HepG2 (cell line): Measurements from ENCODE around the gene ARF4. TPM values are rescaled to one million over a fixed set of nuclear protein-coding genes. Genes with fewer than 3 reads are reported as not detected.

Experiments used
- ATAC-seq: fragments of 200-7000 bp; cut with Tn5 transposase; 3 replicates; pipeline ENCODE4 v1.9.1; 2020; ENCODE audit warnings: mild to moderate bottlenecking, moderate library complexity
- BruUV-seq: library from RNA; stranded (reverse); fragments of 400-500 nt; replicated peaks from 2 replicates; lab custom pipeline; 2021; lab: Mats Ljungman, UMichigan
- CTCF ChIA-PET: fragments of 300-600 bp; formaldehyde crosslinking; extraction: SDS; loops from one replicate; lab custom pipeline; 2021; ENCODE audit warnings: low total read pairs, inconsistent platforms, low intra/inter-chr PET ratio; lab: Yijun Ruan, JAX
- POLR2A ChIA-PET: fragments of 350-600 bp; sonication (Branson Sonifier 250); formaldehyde crosslinking; loops from one replicate; lab custom pipeline; 2020; ENCODE audit warnings: antibody characterized with exemption, inconsistent platforms; lab: Yijun Ruan, JAX
- DNase-seq: peaks from one replicate; pipeline ENCODE4 v3.0.0-alpha.2; 2015; ENCODE audit warnings: low spot score
- FAIRE-seq: peaks from 3 replicates; lab custom pipeline; 2011; peaks lifted over from hg19 to GRCh38; lab: Jason Lieb, UNC
- H2AFZ ChIP-seq: one replicate; pipeline ENCODE4 v1.6.1; 2011; ENCODE audit warnings: low read length, inconsistent platforms
- H3K27ac ChIP-seq: fragments of 300-600 bp; 3 replicates; pipeline ENCODE4 v1.8.0; 2011; ENCODE audit warnings: mixed run types, mild to moderate bottlenecking, mixed read lengths, low read length, inconsistent platforms; ENCODE audit not compliant: insufficient read depth; ENCODE audit errors: extremely low read length
- H3K27me3 ChIP-seq, 2 experiments: fragments of 200-600 bp in 1 of 2; 2 replicates in 1 of 2; 3 replicates in 1 of 2; pipeline versions ENCODE4 v1.6.0 to v1.8.0; 2011; ENCODE audit warnings: low read length in 2 of 2, mild to moderate bottlenecking in 2 of 2, moderate library complexity in 2 of 2, inconsistent platforms in 1 of 2; ENCODE audit not compliant: insufficient read depth in 2 of 2, control insufficient read depth in 1 of 2
- H3K36me3 ChIP-seq, 2 experiments: fragments of 200-600 bp in 1 of 2; replicated peaks in 1 of 2; 2 replicates in 1 of 2; 3 replicates in 1 of 2; pipeline versions ENCODE4 v1.5.1 to v1.8.0; 2011; ENCODE audit warnings: low read length in 2 of 2, inconsistent platforms in 1 of 2; ENCODE audit not compliant: insufficient read depth in 2 of 2, control insufficient read depth in 1 of 2
- H3K4me1 ChIP-seq: 2 replicates; pipeline ENCODE4 v1.5.1; 2012; ENCODE audit warnings: low read length, inconsistent platforms; ENCODE audit not compliant: insufficient read depth
- H3K4me2 ChIP-seq: 2 replicates; pipeline ENCODE4 v1.6.0; 2011; ENCODE audit warnings: low read depth, low read length, inconsistent platforms
- H3K4me3 ChIP-seq, 3 experiments: fragments of 200-600 bp in 1 of 3; sonication (generic), shearing (Covaris generic) in 1 of 3; replicated peaks in 1 of 3; 2 replicates each; pipeline ENCODE4 v1.5.1; 2011 to 2016; ENCODE audit warnings: low read length in 3 of 3, inconsistent platforms in 2 of 3, low read depth in 2 of 3, mild to moderate bottlenecking in 2 of 3, control low read depth in 1 of 3, mixed read lengths in 1 of 3; ENCODE audit not compliant: insufficient read depth in 1 of 3
- H3K79me2 ChIP-seq: one replicate; pipeline ENCODE4 v1.6.1; 2011; ENCODE audit warnings: low read length, inconsistent platforms; ENCODE audit not compliant: insufficient read depth
- H3K9ac ChIP-seq: 2 replicates; pipeline ENCODE4 v1.6.0; 2011; ENCODE audit warnings: mild to moderate bottlenecking, low read depth, low read length, inconsistent platforms; ENCODE audit not compliant: insufficient read depth
- H3K9me3 ChIP-seq: 2 replicates; pipeline ENCODE4 v1.5.1; 2012; ENCODE audit warnings: mild to moderate bottlenecking, low read length
- H4K20me1 ChIP-seq: 2 replicates; pipeline ENCODE4 v1.6.0; 2011; ENCODE audit warnings: inconsistent platforms, mild to moderate bottlenecking, low read length, moderate library complexity; ENCODE audit not compliant: insufficient read depth
- AKAP8 ChIP-seq: sonication (generic); formaldehyde crosslinking; IDR thresholded peaks from 2 replicates; pipeline ENCODE4 v1.5.1; 2020; ENCODE audit warnings: mild to moderate bottlenecking, missing genetic modification reagents
- FOXK2 ChIP-seq: fragments of 450-650 bp; IDR thresholded peaks from 2 replicates; pipeline ENCODE4 v1.6.1; 2016
- GPN1 ChIP-seq: sonication (generic); formaldehyde crosslinking; IDR thresholded peaks from 2 replicates; pipeline ENCODE4 v1.5.1; 2020; ENCODE audit warnings: missing genetic modification reagents, borderline replicate concordance
- GTF3A ChIP-seq: sonication (generic); formaldehyde crosslinking; conservative IDR thresholded peaks from 2 replicates; pipeline ENCODE4 v1.4.0; 2020; ENCODE audit warnings: mild to moderate bottlenecking, missing genetic modification reagents
- HMGXB4 ChIP-seq, 2 experiments: sonication (generic) in 1 of 2; formaldehyde crosslinking in 1 of 2; IDR thresholded peaks; 2 replicates each; pipeline versions ENCODE4 v1.4.0 to v1.6.1; 2018 to 2020; ENCODE audit warnings: missing genetic modification reagents in 2 of 2, borderline replicate concordance in 1 of 2, low read depth in 1 of 2, mild to moderate bottlenecking in 1 of 2, missing biosample characterization in 1 of 2
- KLF13 ChIP-seq: sonication (generic); formaldehyde crosslinking; IDR thresholded peaks from 2 replicates; pipeline ENCODE4 v1.4.0; 2020; ENCODE audit warnings: mild to moderate bottlenecking, missing genetic modification reagents
- KLF16 ChIP-seq, 2 experiments: sonication (generic) in 1 of 2; formaldehyde crosslinking in 1 of 2; IDR thresholded peaks; 2 replicates each; pipeline versions ENCODE4 v1.6.1 to v1.8.0; 2016 to 2023; ENCODE audit warnings: missing genetic modification reagents in 2 of 2, missing compliant biosample characterization in 1 of 2
- MTF2 ChIP-seq: sonication (generic); formaldehyde crosslinking; IDR thresholded peaks from 2 replicates; pipeline ENCODE4 v1.5.0; 2020; ENCODE audit warnings: missing genetic modification reagents, borderline replicate concordance
- POLR2AphosphoS5 ChIP-seq: IDR thresholded peaks from 2 replicates; pipeline ENCODE4 v1.6.1; 2012; ENCODE audit warnings: low read depth, low read length
- YEATS4 ChIP-seq: sonication (generic); formaldehyde crosslinking; IDR thresholded peaks from 2 replicates; pipeline ENCODE4 v1.4.0; 2020; ENCODE audit warnings: missing genetic modification reagents, borderline replicate concordance
- ZC3H4 ChIP-seq: sonication (generic); formaldehyde crosslinking; IDR thresholded peaks from 2 replicates; pipeline ENCODE4 v1.4.0; 2020; ENCODE audit warnings: missing genetic modification reagents, borderline replicate concordance
- ZGPAT ChIP-seq: IDR thresholded peaks from 2 replicates; pipeline ENCODE4 v1.6.1; 2016; ENCODE audit warnings: mild to moderate bottlenecking
- ZMYM3 ChIP-seq: sonication (generic); formaldehyde crosslinking; IDR thresholded peaks from 2 replicates; pipeline ENCODE4 v1.5.1; 2020; ENCODE audit warnings: mild to moderate bottlenecking, missing genetic modification reagents
- ZNF260 ChIP-seq: sonication (generic); formaldehyde crosslinking; IDR thresholded peaks from 2 replicates; pipeline ENCODE4 v1.4.0; 2020; ENCODE audit warnings: missing genetic modification reagents, low read depth, mild to moderate bottlenecking, borderline replicate concordance
- ZNF552 ChIP-seq: sonication (generic); formaldehyde crosslinking; IDR thresholded peaks from 2 replicates; pipeline ENCODE4 v1.9.0; 2022; ENCODE audit warnings: missing genetic modification reagents, mild to moderate bottlenecking, borderline replicate concordance
- ZNF639 ChIP-seq: conservative IDR thresholded peaks from 2 replicates; pipeline ENCODE4 v1.6.1; 2018; ENCODE audit warnings: missing genetic modification reagents
- ZNF790 ChIP-seq: sonication (generic); formaldehyde crosslinking; IDR thresholded peaks from 2 replicates; pipeline ENCODE4 v1.8.0; 2022; ENCODE audit warnings: missing genetic modification reagents, mild to moderate bottlenecking, borderline replicate concordance
- ZNF841 ChIP-seq: sonication (generic); formaldehyde crosslinking; IDR thresholded peaks from 2 replicates; pipeline ENCODE4 v1.8.1; 2023; ENCODE audit warnings: missing genetic modification reagents, borderline replicate concordance
- ZSCAN20 ChIP-seq: sonication (generic); formaldehyde crosslinking; IDR thresholded peaks from 2 replicates; pipeline ENCODE4 v1.4.0; 2020; ENCODE audit warnings: missing genetic modification reagents, mild to moderate bottlenecking, borderline replicate concordance
- WGBS: methylation state at CpG from one replicate; pipeline ENCODE4 v1.1.6; 2017; ENCODE audit warnings: low lambda C conversion rate; 5-methylcytosine and 5-hydroxymethylcytosine counted together
- in situ Hi-C: cut with HindIII; loops from 2 replicates; pipeline ENCODE4 v1.10.0; 2017; ENCODE audit warnings: low pct_unique_long_range_greater_than_20kb; ENCODE audit not compliant: extremely low pct_ligation_motif_present
- intact Hi-C: fragments of 100-400 bp; cut with micrococcal nuclease; formaldehyde crosslinking; loops from one replicate; pipeline ENCODE4 v1.10.0; 2022; ENCODE audit not compliant: unreplicated experiment
- polyA plus RNA-seq, 8 experiments: library from polyadenylated mRNA; depleted of rRNA in 3 of 8; stranded (reverse) in 7 of 8; unstranded in 1 of 8; fragments of >200 nt; fragmentation: Illumina TruSeq in 4 of 8; extraction: Trizol in 4 of 8; gene quantifications; 2 replicates each; pipeline versions ENCODE4 v1.2.1 to v1.2.3, GENCODE V29; 2011 to 2016; ENCODE audit warnings: low read depth in 4 of 8, missing spikeins in 1 of 8, mixed read lengths in 1 of 8; ENCODE audit not compliant: insufficient read depth in 1 of 8
- total RNA-seq, 5 experiments: library from RNA; depleted of rRNA; stranded (reverse); fragments of >200 nt; fragmentation: Illumina TruSeq; extraction: Trizol; gene quantifications; 2 replicates each; pipeline ENCODE4 v1.2.3, GENCODE V29; 2016; ENCODE audit warnings: low read depth in 1 of 5

The ARF4 gene
- total and polyA plus RNA-seq, 2 of the 13 experiments (the other 11 are each of a cell fraction or from before 2014, with no cell fraction given), result 184 to 250 TPM

- Histone ChIP-seq H3K4me2 (peak within 1 kb of the TSS; percentile 98), H3K79me2 (peaks cover 47% of the 10 kb centered on the region), H3K4me1 (peaks cover 36% of the 10 kb centered on the region), H3K27ac (peak within 1 kb of the TSS; percentile 92), H2AFZ (peak within 1 kb of the TSS; percentile 88), H4K20me1 (no peaks in the 10 kb centered on the region), H3K36me3 (no peaks in the 10 kb centered on the region; a peak in 2 of 5 replicates), H3K9ac (peak within 1 kb of the TSS; percentile 94), H3K4me3 (peak within 1 kb of the TSS; percentile 78 to 82 (median 80)), H3K9me3 (no peaks in the 10 kb centered on the region), H3K27me3 (no peaks in the 10 kb centered on the region; a peak in 1 of 5 replicates)
- ATAC-seq (peak; percentile 91), DNase-seq (peak; percentile 88), FAIRE-seq (peak; percentile 82)
- intact Hi-C loops (loop anchor here (2.0 to 5.0 kb wide), 2 partner anchors 41 to 159 kb away; partner anchors contain the start of gene ARF4), in situ Hi-C loops (loop anchor here (10.0 kb wide), 1 partner anchor 161 kb away; no protein-coding TSS in a partner anchor)
- ChIA-PET POLR2A (interaction anchor here (0.7 to 3.3 kb wide), 13 partner anchors 10 to 200 kb away, joined by 3 to 36 read pairs (median 4); partner anchors contain the start of genes ARF4, DENND6A, DNAH12 and SLMAP), CTCF (no interaction called here)
- 2% methylated on average over 27 of the region's 54 CpGs for WGBS
- no TSS peak for BruUV-seq
- TF ChIP-seq ZSCAN20 (CRISPR knock-in tag) (0 out of 2 replicates have a peak, but pooled peaks have one; percentile 72), ZNF790 (CRISPR knock-in tag) (peak; percentile 87; the same call in 1 of the 2 replicates), ZMYM3 (no peak), YEATS4 (CRISPR knock-in tag) (peak; percentile 90), FOXK2 (no peak), GTF3A (CRISPR knock-in tag) (0 out of 2 replicates have a peak, but pooled peaks have one; percentile 13), POLR2AphosphoS5 (peak; percentile 86), ZC3H4 (CRISPR knock-in tag) (no peak), KLF16 (CRISPR knock-in tag; IDR thresholded peaks at IDR 0.05) (peak; percentile 91 to 92; a peak in 3 of 4 replicates), AKAP8 (peak; percentile 58), ZGPAT (CRISPR knock-in tag) (peak; percentile 97), GPN1 (CRISPR knock-in tag) (no peak), ZNF639 (CRISPR knock-in tag) (peak; percentile 87), HMGXB4 (CRISPR knock-in tag; IDR thresholded peaks at IDR 0.05; ENCODE audit: borderline replicate concordance in 1 of 2, low read depth in 1 of 2) (peak; percentile 81 to 90), ZNF552 (CRISPR knock-in tag) (0 out of 2 replicates have a peak, but pooled peaks have one; percentile 88), ZNF260 (CRISPR knock-in tag) (no peak), KLF13 (CRISPR knock-in tag) (no peak), ZNF841 (CRISPR knock-in tag) (peak; percentile 86), MTF2 (CRISPR knock-in tag) (no peak)
Observed at GRCh38 chr3:57555738-57556458, 41.2 kb downstream of the ARF4 start, which contains the start of gene PDE12. PDE12 (plus strand) TSS chr3:57556274; CDS start chr3:57556380, 106 bp downstream.
